Stomach smooth muscle (tissue), 2 donors: ENCODE data around the gene TMEM214.

Experiments used
- H3K27ac ChIP-seq: one replicate; pipeline ENCODE4 v1.7.0; 2013; ENCODE audit warnings: mild to moderate bottlenecking, low read length, inconsistent platforms
- H3K27me3 ChIP-seq, 2 donors: one replicate each; pipeline ENCODE4 v1.7.0; 2013; ENCODE audit warnings: low read length in 2 of 2; ENCODE audit not compliant: insufficient read depth in 2 of 2, control insufficient read depth in 1 of 2
- H3K36me3 ChIP-seq, 2 donors: one replicate each; pipeline ENCODE4 v1.7.0; 2013; ENCODE audit warnings: low read length in 2 of 2; ENCODE audit not compliant: control insufficient read depth in 2 of 2, insufficient read depth in 2 of 2
- H3K4me1 ChIP-seq: one replicate; pipeline ENCODE4 v1.7.0; 2013; ENCODE audit warnings: low read length; ENCODE audit not compliant: control insufficient read depth, insufficient read depth
- H3K4me3 ChIP-seq, 2 donors: one replicate each; pipeline ENCODE4 v1.7.0; 2013; ENCODE audit warnings: low read length in 2 of 2
- H3K9ac ChIP-seq, 2 donors: one replicate each; pipeline ENCODE4 v1.7.0; 2013; ENCODE audit warnings: low read length in 2 of 2, mild to moderate bottlenecking in 1 of 2
- H3K9me3 ChIP-seq, 2 donors: one replicate each; pipeline ENCODE4 v1.7.0; 2013; ENCODE audit warnings: low read length in 2 of 2; ENCODE audit not compliant: control insufficient read depth in 2 of 2
- donor health status: healthy.
- donor health status: Pancreatic carcinoma.

The TMEM214 gene

GRCh38 chr2:27013738-27014137, 19.0 kb upstream of the TMEM214 start:
- Histone ChIP-seq H3K36me3 (no peaks in the 10 kb centered on the region), H3K4me1 (peaks cover 9% of the 10 kb centered on the region), H3K9ac (no peak overlapping the region), H3K9me3 (no peaks in the 10 kb centered on the region), H3K27ac (no peak overlapping the region), H3K4me3 (no peak overlapping the region), H3K27me3 (no peaks in the 10 kb centered on the region)

- Histone ChIP-seq H3K4me3 (no peak overlapping the region), H3K9ac (no peak overlapping the region), H3K36me3 (no peaks in the 10 kb centered on the region), H3K27me3 (no peaks in the 10 kb centered on the region), H3K9me3 (no peaks in the 10 kb centered on the region), H3K4me1 (peaks cover 9% of the 10 kb centered on the region), H3K27ac (no peak overlapping the region)
Measured at GRCh38 chr2:27014771-27015433, 17.9 kb upstream of the TMEM214 start.

GRCh38 chr2:27016801-27017325, 15.9 kb upstream of the TMEM214 start:
- Histone ChIP-seq H3K27ac (no peak overlapping the region), H3K4me1 (peaks cover 15% of the 10 kb centered on the region)

GRCh38 chr2:27018142-27018541, 14.6 kb upstream of the TMEM214 start:
- no peaks in the 10 kb centered on the region for H3K27me3 ChIP-seq
- no peaks in the 10 kb centered on the region for H3K9me3 ChIP-seq
- peaks cover 15% of the 10 kb centered on the region for H3K4me1 ChIP-seq
- H3K27ac ChIP-seq, result no peak overlapping the region
- H3K9ac ChIP-seq, result no peak overlapping the region
- peaks cover 10 to 11% of the 10 kb centered on the region in 2 donors for H3K36me3 ChIP-seq
- H3K4me3 ChIP-seq, result no peak overlapping the region

More at GRCh38 chr2:27016801-27017325, 15.9 kb upstream of the TMEM214 start:
- Histone ChIP-seq H3K4me3 (no peak overlapping the region), H3K27me3 (no peaks in the 10 kb centered on the region), H3K9ac (peak overlapping the region in 1 of 2 donors; percentile 13), H3K9me3 (no peaks in the 10 kb centered on the region), H3K36me3 (no peaks in the 10 kb centered on the region)

- Histone ChIP-seq H3K27ac (no peak overlapping the region), H3K27me3 (no peaks in the 10 kb centered on the region), H3K9ac (no peak overlapping the region), H3K4me1 (peaks cover 15% of the 10 kb centered on the region), H3K4me3 (no peak overlapping the region), H3K9me3 (no peaks in the 10 kb centered on the region), H3K36me3 (peaks cover 16 to 17% of the 10 kb centered on the region in 2 donors)
Measured at GRCh38 chr2:27019459-27019858, 13.3 kb upstream of the TMEM214 start.

GRCh38 chr2:27019931-27020855, 12.6 kb upstream of the TMEM214 start:
- no peak overlapping the region for H3K4me3 ChIP-seq
- peaks cover 16 to 17% of the 10 kb centered on the region in 2 donors for H3K36me3 ChIP-seq
- H3K27ac ChIP-seq, result no peak overlapping the region
- no peaks in the 10 kb centered on the region for H3K27me3 ChIP-seq
- peaks cover 15% of the 10 kb centered on the region for H3K4me1 ChIP-seq
- no peak overlapping the region for H3K9ac ChIP-seq
- no peaks in the 10 kb centered on the region for H3K9me3 ChIP-seq

GRCh38 chr2:27021253-27022049, 11.3 kb upstream of the TMEM214 start:
- Histone ChIP-seq H3K4me3 (no peak overlapping the region), H3K9ac (no peak overlapping the region)

GRCh38 chr2:27023740-27024139, 9.0 kb upstream of the TMEM214 start:
- Histone ChIP-seq H3K9me3 (no peaks in the 10 kb centered on the region), H3K27me3 (no peaks in the 10 kb centered on the region), H3K4me3 (no peak overlapping the region), H3K27ac (no peak overlapping the region), H3K36me3 (peaks cover 16 to 25% of the 10 kb centered on the region in 2 donors), H3K9ac (no peak overlapping the region), H3K4me1 (peaks cover 7% of the 10 kb centered on the region)

More at GRCh38 chr2:27021253-27022049, 11.3 kb upstream of the TMEM214 start:
- Histone ChIP-seq H3K27me3 (no peaks in the 10 kb centered on the region), H3K36me3 (peaks cover 16 to 20% of the 10 kb centered on the region in 2 donors), H3K9me3 (no peaks in the 10 kb centered on the region), H3K27ac (no peak overlapping the region), H3K4me1 (peaks cover 10% of the 10 kb centered on the region)

- Histone ChIP-seq H3K27ac (no peak overlapping the region), H3K36me3 (peaks cover 16 to 26% of the 10 kb centered on the region in 2 donors), H3K4me3 (no peak overlapping the region), H3K9me3 (no peaks in the 10 kb centered on the region), H3K4me1 (peaks cover 7% of the 10 kb centered on the region), H3K27me3 (no peaks in the 10 kb centered on the region), H3K9ac (no peak overlapping the region)
Measured at GRCh38 chr2:27024188-27024587, 8.6 kb upstream of the TMEM214 start.

GRCh38 chr2:27024812-27025211, 8.0 kb upstream of the TMEM214 start:
- no peak overlapping the region for H3K27ac ChIP-seq
- H3K36me3 ChIP-seq, result peaks cover 16 to 26% of the 10 kb centered on the region in 2 donors
- H3K4me1 ChIP-seq, result peaks cover 7% of the 10 kb centered on the region

More at GRCh38 chr2:27024812-27025211, 8.0 kb upstream of the TMEM214 start:
- Histone ChIP-seq H3K4me3 (no peak overlapping the region), H3K9me3 (no peaks in the 10 kb centered on the region), H3K27me3 (no peaks in the 10 kb centered on the region), H3K9ac (no peak overlapping the region)
